ENCODE measurements around the gene ZNF101. TPM values are rescaled to one million over a fixed set of nuclear protein-coding genes. Genes with fewer than 3 reads are reported as not detected.

Gene ZNF101
- total RNA-seq, 1 experiment from 2014 or later = 12.8 TPM

DNA sequence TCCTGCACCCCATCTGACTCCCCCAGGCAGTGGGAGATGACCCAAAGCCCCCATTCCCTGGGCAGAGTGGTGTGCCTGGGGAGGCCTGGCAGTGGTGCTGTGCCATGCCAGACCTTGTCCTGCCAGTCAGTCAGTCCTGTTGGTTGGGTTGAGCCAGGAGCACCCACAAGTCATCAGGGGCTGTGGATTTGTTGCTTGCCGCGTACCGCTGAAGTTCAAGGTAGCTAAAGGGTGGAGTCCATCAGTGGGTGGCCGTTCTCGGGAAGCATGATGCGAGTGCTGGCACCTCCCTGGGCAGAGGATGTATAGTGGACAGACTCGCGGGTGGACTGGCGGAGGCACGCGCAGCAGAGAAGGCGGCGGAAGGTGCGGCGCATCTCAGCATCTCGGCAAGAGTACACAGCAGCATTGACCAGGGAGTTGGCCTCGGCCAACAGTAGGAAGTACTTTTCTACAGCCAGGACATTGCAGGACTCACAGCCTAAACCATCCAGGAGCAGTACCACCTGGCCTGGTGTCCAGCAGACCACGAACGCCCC is 44.5 kb upstream of the ZNF101 start:
- H3K9ac ChIP-seq (ENCODE audit: low read length) = no peak overlapping the region
- ChIA-PET CTCF (no interaction called here), POLR2A (no interaction called here), RAD21 (ENCODE audit: low non-redundant PET in 1 of 2, low total read pairs in 2 of 2, uncharacterized antibody in 2 of 2, unreplicated experiment in 2 of 2) (no interaction called here)
- H3K27me3 ChIP-seq (ENCODE audit: insufficient read depth, low read length) = no peaks in the 10 kb centered on the region
- H2AFZ ChIP-seq (ENCODE audit: low read depth, low read length, poor library complexity, severe bottlenecking) = no peak overlapping the region
- no peak for ATAC-seq
- no peaks in the 10 kb centered on the region for H4K20me1 ChIP-seq (ENCODE audit: insufficient read depth)
- no peak for DNase-seq (ENCODE audit: low read depth, low spot score)
- no peak overlapping the region for H3K4me3 ChIP-seq (replicated peaks in 1 of 2; ENCODE audit: low read depth in 1 of 2, low read length in 2 of 2)
- H3K27ac ChIP-seq (ENCODE audit: low read depth, low read length) = no peak overlapping the region
- H3K79me2 ChIP-seq (ENCODE audit: insufficient read depth, low read length) = peaks cover 10% of the 10 kb centered on the region; the same call in 1 of the 2 replicates
- no peak overlapping the region for H3K4me2 ChIP-seq (ENCODE audit: low read length)
- H3K36me3 ChIP-seq (ENCODE audit: control insufficient read depth in 1 of 2, insufficient read depth in 2 of 2, low read length in 2 of 2) = peaks cover 5% of the 10 kb centered on the region in 2 experiments; a peak in 2 of 4 replicates
- TF ChIP-seq TCF7L2 (IDR thresholded peaks at IDR 0.05; ENCODE audit: borderline replicate concordance, extremely low read depth, insufficient read depth, insufficient read length) (no peak), POLR2AphosphoS5 (IDR thresholded peaks at IDR 0.05; ENCODE audit: low read depth, low read length) (no peak), JUND (IDR thresholded peaks at IDR 0.05) (no peak), FOSL1 (IDR thresholded peaks at IDR 0.05; ENCODE audit: low read depth) (no peak), ELF1 (IDR thresholded peaks at IDR 0.05; ENCODE audit: borderline replicate concordance, low read depth) (no peak), SP1 (IDR thresholded peaks at IDR 0.05; ENCODE audit: low read depth) (no peak), SRF (IDR thresholded peaks at IDR 0.05; ENCODE audit: low read depth) (no peak), SIN3A (IDR thresholded peaks at IDR 0.05; ENCODE audit: low read depth) (no peak), YY1 (IDR thresholded peaks at IDR 0.05; ENCODE audit: extremely low read depth, insufficient replicate concordance, low read depth, low read length) (no peak), POLR2A (IDR thresholded peaks at IDR 0.05; ENCODE audit: borderline replicate concordance, extremely low read depth, insufficient read depth, insufficient read length) (no peak), EGR1 (IDR thresholded peaks at IDR 0.05; ENCODE audit: low read depth) (no peak), EZH2 (IDR thresholded peaks at IDR 0.05) (no peak), CEBPB (IDR thresholded peaks at IDR 0.05; ENCODE audit: low read depth) (no peak), ZFX (IDR thresholded peaks at IDR 0.05) (no peak)
- TF ChIP-seq, protein P1, sequence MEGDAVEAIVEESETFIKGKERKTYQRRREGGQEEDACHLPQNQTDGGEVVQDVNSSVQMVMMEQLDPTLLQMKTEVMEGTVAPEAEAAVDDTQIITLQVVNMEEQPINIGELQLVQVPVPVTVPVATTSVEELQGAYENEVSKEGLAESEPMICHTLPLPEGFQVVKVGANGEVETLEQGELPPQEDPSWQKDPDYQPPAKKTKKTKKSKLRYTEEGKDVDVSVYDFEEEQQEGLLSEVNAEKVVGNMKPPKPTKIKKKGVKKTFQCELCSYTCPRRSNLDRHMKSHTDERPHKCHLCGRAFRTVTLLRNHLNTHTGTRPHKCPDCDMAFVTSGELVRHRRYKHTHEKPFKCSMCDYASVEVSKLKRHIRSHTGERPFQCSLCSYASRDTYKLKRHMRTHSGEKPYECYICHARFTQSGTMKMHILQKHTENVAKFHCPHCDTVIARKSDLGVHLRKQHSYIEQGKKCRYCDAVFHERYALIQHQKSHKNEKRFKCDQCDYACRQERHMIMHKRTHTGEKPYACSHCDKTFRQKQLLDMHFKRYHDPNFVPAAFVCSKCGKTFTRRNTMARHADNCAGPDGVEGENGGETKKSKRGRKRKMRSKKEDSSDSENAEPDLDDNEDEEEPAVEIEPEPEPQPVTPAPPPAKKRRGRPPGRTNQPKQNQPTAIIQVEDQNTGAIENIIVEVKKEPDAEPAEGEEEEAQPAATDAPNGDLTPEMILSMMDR (IDR thresholded peaks at IDR 0.05 in 2 of 3, conservative IDR thresholded peaks at IDR 0.05 in 1 of 3; ENCODE audit: borderline replicate concordance in 1 of 3, insufficient read depth in 1 of 3, low read depth in 2 of 3, low read length in 2 of 3) = no peak
- TF ChIP-seq, protein P2, sequence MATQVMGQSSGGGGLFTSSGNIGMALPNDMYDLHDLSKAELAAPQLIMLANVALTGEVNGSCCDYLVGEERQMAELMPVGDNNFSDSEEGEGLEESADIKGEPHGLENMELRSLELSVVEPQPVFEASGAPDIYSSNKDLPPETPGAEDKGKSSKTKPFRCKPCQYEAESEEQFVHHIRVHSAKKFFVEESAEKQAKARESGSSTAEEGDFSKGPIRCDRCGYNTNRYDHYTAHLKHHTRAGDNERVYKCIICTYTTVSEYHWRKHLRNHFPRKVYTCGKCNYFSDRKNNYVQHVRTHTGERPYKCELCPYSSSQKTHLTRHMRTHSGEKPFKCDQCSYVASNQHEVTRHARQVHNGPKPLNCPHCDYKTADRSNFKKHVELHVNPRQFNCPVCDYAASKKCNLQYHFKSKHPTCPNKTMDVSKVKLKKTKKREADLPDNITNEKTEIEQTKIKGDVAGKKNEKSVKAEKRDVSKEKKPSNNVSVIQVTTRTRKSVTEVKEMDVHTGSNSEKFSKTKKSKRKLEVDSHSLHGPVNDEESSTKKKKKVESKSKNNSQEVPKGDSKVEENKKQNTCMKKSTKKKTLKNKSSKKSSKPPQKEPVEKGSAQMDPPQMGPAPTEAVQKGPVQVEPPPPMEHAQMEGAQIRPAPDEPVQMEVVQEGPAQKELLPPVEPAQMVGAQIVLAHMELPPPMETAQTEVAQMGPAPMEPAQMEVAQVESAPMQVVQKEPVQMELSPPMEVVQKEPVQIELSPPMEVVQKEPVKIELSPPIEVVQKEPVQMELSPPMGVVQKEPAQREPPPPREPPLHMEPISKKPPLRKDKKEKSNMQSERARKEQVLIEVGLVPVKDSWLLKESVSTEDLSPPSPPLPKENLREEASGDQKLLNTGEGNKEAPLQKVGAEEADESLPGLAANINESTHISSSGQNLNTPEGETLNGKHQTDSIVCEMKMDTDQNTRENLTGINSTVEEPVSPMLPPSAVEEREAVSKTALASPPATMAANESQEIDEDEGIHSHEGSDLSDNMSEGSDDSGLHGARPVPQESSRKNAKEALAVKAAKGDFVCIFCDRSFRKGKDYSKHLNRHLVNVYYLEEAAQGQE (IDR thresholded peaks at IDR 0.05; ENCODE audit: low read depth) = no peak
- TF ChIP-seq, protein P3, sequence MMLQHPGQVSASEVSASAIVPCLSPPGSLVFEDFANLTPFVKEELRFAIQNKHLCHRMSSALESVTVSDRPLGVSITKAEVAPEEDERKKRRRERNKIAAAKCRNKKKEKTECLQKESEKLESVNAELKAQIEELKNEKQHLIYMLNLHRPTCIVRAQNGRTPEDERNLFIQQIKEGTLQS (IDR thresholded peaks at IDR 0.05) = no peak
- TF ChIP-seq, protein P4, sequence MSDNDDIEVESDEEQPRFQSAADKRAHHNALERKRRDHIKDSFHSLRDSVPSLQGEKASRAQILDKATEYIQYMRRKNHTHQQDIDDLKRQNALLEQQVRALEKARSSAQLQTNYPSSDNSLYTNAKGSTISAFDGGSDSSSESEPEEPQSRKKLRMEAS (IDR thresholded peaks at IDR 0.05) = no peak
- H3K9me3 ChIP-seq (ENCODE audit: control insufficient read depth in 1 of 2, insufficient read depth in 1 of 2, low read depth in 1 of 2, low read length in 2 of 2) = no peaks in the 10 kb centered on the region
- intact Hi-C loops (cut with micrococcal nuclease) = no loop called here
- no peaks in the 10 kb centered on the region for H3K9me2 ChIP-seq (ENCODE audit: insufficient read depth)
- BruUV-seq (replicated peaks) = no TSS peak
- peaks cover 9 to 23% of the 10 kb centered on the region in 2 experiments for H3K4me1 ChIP-seq (ENCODE audit: control insufficient read depth in 1 of 2, insufficient read depth in 2 of 2, low read length in 2 of 2)
